ENCODE measurements around the gene OR5K3.

DNA sequence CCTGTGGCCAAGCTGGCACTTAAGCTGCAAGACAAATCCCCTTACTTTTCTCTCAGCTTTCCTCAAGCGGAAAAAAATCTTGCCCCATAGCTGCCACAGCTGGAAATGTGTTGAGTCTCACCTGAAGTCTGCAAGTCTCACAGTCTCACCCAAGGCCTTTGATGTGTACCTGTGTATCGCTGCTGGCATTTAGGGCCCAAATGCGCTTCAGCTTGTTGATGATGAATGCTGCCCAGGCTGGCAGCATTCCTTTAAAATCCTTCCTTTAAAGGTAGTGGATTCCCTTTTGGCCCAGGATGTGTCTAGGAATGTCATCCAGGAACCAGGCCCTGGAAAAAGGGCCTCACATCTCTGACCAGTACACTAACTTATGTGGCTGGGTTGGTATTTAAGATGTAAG is 29.8 kb upstream of the OR5K3 start:
- TF ChIP-seq, protein P1, sequence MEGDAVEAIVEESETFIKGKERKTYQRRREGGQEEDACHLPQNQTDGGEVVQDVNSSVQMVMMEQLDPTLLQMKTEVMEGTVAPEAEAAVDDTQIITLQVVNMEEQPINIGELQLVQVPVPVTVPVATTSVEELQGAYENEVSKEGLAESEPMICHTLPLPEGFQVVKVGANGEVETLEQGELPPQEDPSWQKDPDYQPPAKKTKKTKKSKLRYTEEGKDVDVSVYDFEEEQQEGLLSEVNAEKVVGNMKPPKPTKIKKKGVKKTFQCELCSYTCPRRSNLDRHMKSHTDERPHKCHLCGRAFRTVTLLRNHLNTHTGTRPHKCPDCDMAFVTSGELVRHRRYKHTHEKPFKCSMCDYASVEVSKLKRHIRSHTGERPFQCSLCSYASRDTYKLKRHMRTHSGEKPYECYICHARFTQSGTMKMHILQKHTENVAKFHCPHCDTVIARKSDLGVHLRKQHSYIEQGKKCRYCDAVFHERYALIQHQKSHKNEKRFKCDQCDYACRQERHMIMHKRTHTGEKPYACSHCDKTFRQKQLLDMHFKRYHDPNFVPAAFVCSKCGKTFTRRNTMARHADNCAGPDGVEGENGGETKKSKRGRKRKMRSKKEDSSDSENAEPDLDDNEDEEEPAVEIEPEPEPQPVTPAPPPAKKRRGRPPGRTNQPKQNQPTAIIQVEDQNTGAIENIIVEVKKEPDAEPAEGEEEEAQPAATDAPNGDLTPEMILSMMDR (IDR thresholded peaks at IDR 0.05) = no peak
- TF ChIP-seq POLR2AphosphoS5 (IDR thresholded peaks at IDR 0.05) (no peak), POLR2A (IDR thresholded peaks at IDR 0.05) (no peak)
